Stimulated activated CD8-positive, alpha-beta memory T cell treated with anti-CD3 and anti-CD28 coated beads, Interleukin-15, amount 100 ng/mL, for 48 hours (primary cell): ENCODE results near the gene PRDM11.

ENCODE experiments used
- DNase-seq, 2 donors: peaks; one replicate each; pipeline ENCODE4 v3.0.0-alpha.2; 2020; ENCODE audit warnings: low read depth in 2 of 2

Gene PRDM11

GRCh38 chr11:45141631-45142030 is 4.8 kb upstream of the PRDM11 start:
- no peak for DNase-seq

GRCh38 chr11:45142241-45143055 is 4.0 kb upstream of the PRDM11 start:
- no peak for DNase-seq

GRCh38 chr11:45143494-45143893 is 2.9 kb upstream of the PRDM11 start:
- no peak for DNase-seq

- DNase-seq: no peak
Observed at GRCh38 chr11:45144126-45145082, 2.0 kb upstream of the PRDM11 start.

GRCh38 chr11:45145083-45145378 is 1.4 kb upstream of the PRDM11 start:
- no peak for DNase-seq

- DNase-seq: no peak
Observed at GRCh38 chr11:45145379-45146071, 914 bp upstream of the PRDM11 start.

GRCh38 chr11:45147017-45147728 is 734 bp downstream of the PRDM11 start:
- DNase-seq: peak; percentile 90 to 92

- DNase-seq: no peak
Observed at GRCh38 chr11:45147891-45148675, 1.6 kb downstream of the PRDM11 start.

GRCh38 chr11:45149483-45150056 is 3.1 kb downstream of the PRDM11 start:
- no peak for DNase-seq

- no peak for DNase-seq
Observed at GRCh38 chr11:45150301-45150700, 3.9 kb downstream of the PRDM11 start.

- no peak for DNase-seq
Observed at GRCh38 chr11:45150943-45151342, 4.5 kb downstream of the PRDM11 start.

GRCh38 chr11:45151362-45151982 is 5.0 kb downstream of the PRDM11 start:
- no peak for DNase-seq

- no peak for DNase-seq
Observed at GRCh38 chr11:45152740-45153595, 6.5 kb downstream of the PRDM11 start.

GRCh38 chr11:45154276-45154675 is 7.8 kb downstream of the PRDM11 start:
- no peak for DNase-seq

GRCh38 chr11:45155058-45155551 is 8.7 kb downstream of the PRDM11 start:
- DNase-seq: no peak

GRCh38 chr11:45155627-45156180 is 9.3 kb downstream of the PRDM11 start:
- DNase-seq: no peak

- DNase-seq: no peak
Observed at GRCh38 chr11:45156201-45156600, 9.8 kb downstream of the PRDM11 start.

GRCh38 chr11:45156741-45157140 is 10.3 kb downstream of the PRDM11 start:
- DNase-seq: no peak
